ENCODE measurements around the gene FHOD3.

Gene FHOD3

DNA sequence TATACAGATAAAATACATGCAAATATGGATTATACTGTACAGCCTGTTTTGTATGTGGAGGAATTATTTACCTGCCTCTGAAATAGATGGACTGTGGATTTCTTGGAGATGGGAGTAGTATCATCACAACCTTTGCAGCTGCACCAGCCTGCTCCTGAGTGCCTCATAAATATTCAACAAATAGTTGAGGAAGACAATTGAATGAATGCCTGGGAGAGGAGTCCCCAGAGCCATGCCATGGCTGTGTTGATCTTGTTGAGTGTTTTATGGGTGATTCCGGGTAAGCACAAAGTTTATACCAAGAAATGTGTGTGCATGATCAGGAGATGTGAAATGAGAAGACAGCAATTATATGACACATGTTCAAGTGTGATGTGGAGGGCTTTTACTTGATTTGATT is 225.0 kb downstream of the FHOD3 start:
- DNase-seq (ENCODE audit: low spot score), result no peak

DNA sequence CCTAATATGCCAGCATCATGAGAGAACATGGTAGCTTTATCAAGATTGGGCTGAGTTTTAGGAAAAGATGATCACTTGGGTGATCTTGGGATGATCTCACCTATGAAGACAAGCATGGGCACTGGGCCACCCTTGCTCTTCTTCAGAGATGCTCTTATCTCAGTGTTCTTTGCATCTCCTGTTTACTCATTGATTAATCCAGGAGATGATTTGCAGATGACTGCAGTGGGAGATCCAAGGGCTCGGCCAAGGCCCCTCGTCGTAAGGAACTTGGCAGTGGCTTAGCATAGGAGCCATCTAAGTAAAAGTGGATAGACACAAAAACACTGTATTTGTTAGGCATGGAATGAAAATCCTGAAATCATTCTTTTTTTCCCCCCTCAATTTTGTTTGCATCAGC is 228.4 kb downstream of the FHOD3 start:
- DNase-seq (ENCODE audit: low spot score), result no peak

DNA sequence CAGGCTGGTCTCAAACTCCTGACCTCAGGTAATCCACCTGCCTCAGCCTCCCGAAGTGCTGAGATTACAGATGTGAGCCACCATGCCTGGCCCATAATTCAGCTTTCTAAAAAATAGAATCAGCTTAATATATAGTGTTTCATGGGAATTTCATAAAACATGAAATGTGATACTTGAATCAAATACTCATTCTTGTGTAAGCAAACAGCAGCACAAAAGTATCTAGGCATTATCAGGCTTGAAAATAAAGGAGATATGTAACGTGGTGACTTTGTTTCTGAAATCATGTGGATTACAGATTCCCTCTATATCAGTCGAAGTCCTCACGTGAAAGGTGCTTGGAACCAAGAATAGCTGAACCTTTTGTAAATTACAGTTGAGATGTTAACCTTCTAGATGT is 229.1 kb downstream of the FHOD3 start:
- DNase-seq (ENCODE audit: low spot score), result no peak

GRCh38 chr18:36527051-36527450 is 229.5 kb downstream of the FHOD3 start:
- no peak for DNase-seq (ENCODE audit: low spot score)

- DNase-seq (ENCODE audit: low spot score), result no peak
Observed at GRCh38 chr18:36527740-36528455, 230.4 kb downstream of the FHOD3 start.

GRCh38 chr18:36529747-36530146 is 232.2 kb downstream of the FHOD3 start:
- no peak for DNase-seq (ENCODE audit: low spot score)

DNA sequence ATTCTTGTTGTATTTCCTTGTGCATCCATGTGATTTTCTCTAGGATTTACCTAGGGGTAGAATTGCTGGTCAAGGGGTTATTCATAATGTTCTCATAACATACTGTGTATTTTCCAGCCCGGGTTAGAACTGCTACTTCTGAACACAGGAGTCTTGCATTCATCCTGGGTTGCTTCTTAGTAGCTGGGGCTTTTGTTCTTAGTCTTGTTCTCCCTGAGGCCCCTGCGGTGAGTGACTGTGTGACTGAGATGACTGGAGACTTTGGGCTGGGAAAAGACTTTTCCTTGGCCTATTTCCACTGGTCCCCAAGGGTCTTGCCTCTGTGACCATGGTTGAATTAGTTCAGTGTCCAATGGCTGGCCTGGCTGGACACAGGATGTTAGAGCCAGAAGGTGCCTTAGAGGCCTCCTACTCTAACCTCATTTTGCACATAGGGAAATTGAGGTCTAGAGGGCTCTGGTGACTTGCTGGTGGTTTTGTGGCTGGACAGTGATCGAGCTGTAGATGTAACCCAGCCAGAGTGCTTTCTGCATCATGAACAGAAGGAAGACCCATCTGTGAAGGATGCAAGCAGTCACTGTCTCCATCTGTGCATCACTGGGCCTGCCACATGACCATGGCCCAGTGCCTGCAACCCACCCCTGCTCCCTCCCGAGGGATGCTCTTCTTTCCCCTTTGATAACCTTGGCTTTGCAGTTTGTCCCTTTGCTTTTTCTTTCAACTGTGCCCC is 233.3 kb downstream of the FHOD3 start:
- no peak for DNase-seq (ENCODE audit: low spot score)

DNA sequence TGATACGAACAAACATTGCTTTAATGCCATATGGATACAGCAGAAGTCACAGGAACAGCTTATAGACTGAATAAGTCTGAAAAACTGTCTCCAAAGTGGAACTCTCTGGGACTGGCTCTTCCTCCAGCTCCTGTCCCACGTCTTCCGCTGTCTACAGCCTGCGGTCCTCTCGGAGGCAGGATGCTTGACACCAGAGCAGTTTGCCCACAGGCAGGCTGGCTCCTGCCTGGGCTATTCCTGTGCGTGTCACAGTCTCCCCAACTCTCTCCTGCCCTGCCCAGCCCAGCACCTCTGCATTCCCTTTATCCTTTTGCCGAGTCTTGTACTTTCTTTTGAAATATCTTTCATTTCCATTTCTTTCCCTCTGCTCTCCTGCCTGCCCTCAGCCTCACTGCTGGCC is 234.1 kb downstream of the FHOD3 start:
- DNase-seq (ENCODE audit: low spot score), result no peak

- peak; percentile 83 for DNase-seq (ENCODE audit: low spot score)
Observed at GRCh38 chr18:36532394-36532793, 234.9 kb downstream of the FHOD3 start.

DNA sequence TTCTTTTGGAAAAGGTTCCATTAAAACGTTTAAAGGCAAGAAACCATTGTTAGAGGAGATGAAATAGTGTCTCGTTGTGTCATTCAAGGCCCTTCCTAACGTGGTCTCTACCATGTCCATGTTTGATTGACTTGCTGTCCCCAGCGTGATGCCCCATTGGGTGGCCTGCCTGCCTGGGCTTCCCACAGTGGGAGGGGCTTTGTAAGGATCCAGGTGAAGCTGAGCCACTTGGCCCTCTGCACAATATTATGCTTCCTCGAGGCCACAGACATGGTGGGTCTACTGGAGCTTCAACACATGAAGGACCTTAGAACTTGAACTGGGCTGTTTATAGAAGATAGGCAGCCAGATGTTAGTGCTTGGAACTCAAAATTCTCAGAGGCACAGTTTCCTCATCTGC is 235.3 kb downstream of the FHOD3 start:
- DNase-seq (ENCODE audit: low spot score), result no peak

DNA sequence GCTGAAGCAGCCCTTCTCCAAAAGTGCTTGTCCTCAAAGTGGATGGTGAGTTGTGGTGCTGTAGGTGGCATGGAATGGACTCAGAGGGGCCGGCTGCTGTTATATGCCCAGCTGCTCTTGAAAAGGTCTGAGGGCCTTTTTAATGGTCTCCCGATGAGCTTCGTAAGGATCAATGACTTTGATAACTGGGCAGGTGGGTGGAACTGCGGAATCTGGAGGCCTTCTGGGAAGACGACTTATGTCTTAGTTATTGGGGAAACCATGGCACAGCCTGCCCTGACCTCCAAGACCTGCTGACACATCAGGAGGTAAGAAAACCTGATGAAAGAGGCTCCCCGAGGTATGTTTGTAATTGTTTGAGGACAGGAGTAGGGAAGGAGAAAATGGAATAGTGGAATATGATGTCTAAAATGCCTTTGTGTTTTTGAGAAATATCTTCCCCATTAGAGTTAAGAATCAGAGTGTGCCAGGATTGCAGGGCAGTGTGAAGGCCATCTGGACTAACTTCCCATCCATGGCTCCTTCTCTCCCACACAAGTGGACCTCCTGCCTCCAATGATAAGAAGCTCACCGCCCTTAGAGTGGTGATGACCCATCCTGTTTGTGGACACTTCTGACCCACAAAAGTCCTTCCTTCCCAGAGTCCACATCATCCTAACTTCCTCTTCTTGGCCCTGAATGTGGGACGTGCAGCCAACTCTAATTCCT is 236.1 kb downstream of the FHOD3 start:
- no peak for DNase-seq (ENCODE audit: low spot score)

GRCh38 chr18:36534154-36534688 is 236.7 kb downstream of the FHOD3 start:
- no peak for DNase-seq (ENCODE audit: low spot score)

DNA sequence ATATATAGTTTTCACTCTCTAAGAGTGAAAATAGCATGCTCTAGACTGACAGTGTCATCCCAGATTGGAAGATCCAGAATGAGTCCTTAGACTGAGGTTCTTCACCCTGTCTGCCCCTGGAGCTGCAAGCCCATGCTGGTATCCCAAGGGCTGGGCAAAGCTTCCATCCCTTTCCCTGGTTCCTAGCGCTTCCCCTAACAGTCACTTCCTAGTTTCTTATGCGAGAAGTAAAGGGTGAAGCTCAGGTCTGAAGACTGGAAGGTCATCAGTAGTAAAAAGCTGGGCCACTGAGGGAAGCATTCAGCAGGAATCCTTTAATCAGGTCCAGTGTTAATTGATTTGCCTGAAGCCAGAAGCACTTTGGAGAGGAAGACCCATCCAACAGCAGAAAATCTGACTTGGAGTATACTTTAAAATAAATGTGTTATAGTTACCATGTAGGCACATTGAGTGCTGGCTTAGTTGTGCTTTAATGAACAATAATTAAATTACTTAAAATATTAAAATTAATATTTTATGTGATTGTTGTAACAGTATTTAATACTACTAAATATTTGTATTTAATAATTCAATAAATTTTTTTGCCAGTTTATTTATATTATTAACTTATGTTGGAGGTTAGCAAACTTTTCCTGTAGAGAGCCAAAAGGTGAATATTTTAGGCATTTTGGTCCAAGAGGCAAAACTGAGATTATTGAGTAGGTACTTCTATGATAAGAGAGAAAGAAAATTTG is 237.9 kb downstream of the FHOD3 start:
- no peak for DNase-seq (ENCODE audit: low spot score)

DNA sequence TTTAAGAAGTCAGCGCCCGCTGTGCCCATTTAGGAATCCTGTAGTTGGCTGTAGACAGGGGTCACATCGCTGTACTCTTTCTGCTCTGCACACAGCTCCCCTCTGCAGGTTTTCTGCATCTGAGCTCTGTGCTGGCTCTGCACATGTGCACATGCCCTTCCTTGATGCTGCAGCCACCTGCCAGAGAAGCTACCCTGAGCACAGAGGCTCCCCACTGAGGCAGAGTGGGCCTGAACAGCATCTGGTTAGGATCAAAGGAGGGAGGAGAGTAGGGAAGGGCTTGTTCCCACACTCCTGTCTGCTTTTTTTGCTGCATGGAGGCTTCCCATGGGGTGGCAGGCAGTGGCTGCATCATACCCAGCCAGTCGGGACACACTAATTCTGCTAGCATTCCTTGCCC is 238.9 kb downstream of the FHOD3 start:
- no peak for DNase-seq (ENCODE audit: low spot score)

- no peak for DNase-seq (ENCODE audit: low spot score)
Observed at GRCh38 chr18:36537289-36537688, 239.8 kb downstream of the FHOD3 start.

DNA sequence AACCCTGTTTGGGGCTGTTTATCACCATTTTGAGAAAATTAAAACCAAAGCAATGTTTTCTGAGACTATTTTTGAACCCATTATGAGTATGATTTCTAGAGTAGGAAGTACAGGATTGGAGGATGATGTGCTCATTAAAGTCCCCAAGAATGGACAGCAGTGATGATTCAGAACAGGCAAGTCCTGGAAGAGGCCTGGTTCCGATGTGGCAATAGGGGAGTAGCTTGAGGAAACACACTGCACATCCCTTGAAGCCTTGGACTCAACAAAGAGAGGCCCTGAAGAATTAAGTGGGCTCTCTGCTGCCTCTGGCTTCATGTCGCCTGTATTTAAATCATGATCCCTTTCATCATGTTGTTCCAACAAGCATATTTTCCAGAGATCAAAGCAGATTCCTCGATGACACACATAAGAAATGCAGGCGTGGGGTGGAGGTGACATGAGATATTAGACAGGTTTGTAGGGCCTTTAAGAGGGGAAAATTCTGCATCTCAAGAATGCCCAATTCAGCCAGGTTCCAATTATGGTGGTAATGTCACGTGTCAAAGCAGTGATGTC is 242.2 kb downstream of the FHOD3 start:
- DNase-seq (ENCODE audit: low spot score), result peak; percentile 34

DNA sequence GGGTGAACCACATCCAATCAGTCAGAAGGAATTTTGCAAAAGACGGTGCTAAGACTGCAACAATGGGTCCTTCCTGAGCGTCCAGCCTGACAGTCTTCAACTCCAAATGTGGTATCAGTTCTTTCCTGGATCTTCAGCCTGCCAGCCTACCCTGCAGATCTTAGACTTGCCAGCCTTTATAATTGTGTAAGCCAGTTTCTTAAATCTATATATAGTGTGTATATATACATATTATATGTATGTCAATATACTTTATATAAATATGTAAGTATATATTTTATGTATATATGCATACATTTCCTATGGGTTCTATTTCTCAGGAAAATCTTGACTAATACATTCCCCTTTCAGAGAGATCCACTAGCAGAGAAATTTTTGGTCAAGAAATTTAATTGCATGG is 245.5 kb downstream of the FHOD3 start:
- no peak for DNase-seq (ENCODE audit: low spot score)

DNA sequence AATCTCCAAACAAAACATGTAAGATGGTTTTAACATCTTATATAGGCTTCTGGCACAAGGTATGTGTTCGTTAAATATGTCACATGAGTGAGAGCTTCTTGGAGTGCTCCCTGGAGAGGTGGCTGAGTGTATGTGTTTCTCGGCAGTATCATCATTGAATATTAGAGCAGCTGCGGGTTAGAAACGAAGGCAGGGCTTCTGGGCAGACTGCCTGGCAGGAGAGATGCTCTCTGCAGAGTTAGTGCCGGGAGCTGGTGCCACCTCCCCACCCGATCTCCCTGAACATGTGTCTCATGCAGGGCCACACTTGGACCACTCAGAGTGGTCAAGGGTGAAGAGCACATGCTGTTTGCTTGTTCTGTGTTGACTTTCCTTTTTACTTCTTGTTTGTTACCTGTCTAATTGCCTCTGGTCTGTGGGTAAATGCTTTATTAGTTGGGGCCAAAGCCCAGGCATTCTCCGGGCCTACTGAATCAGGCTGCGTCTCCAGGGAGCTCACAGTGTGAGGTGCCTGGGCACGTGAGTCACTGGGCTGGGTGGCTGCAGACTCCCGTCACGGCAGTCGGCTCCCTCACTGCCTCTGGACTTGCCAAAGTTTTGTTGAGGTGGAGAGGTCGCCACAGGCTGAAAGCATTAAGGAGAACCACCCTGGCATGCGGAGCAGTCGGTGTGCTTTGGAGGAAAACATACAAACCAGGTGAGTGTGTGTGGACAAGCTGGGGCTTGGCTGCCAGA is 246.6 kb downstream of the FHOD3 start:
- DNase-seq (ENCODE audit: low spot score), result peak; percentile 13

DNA sequence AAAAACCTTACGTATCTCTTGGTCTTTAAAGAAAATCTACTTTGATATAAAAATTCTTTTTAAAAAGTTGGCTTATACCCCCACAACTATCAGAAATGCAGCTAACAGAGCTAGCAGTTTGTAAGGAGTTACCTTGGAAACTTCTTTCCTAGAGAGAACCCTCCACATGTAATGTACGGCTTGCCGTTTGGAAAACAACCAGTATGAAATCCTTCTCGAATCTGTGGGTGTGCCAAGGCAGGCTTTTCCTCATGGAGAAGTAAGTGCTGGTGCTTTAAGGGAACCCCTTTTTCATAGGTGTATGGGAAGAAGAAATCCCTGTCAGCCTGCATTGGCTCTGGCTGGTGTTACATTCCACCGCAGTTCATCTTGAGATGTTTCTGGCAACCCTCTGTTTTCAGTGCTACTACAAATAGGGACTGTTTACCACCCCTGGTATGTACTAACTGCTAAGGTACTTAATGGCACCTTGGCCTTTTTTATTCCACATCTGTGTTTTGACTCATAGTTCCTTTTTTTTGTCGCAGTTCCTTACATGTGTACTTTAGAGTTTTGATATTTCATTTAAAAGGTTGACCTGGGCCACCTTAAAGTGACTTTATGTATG is 248.4 kb downstream of the FHOD3 start:
- no peak for DNase-seq (ENCODE audit: low spot score)

DNA sequence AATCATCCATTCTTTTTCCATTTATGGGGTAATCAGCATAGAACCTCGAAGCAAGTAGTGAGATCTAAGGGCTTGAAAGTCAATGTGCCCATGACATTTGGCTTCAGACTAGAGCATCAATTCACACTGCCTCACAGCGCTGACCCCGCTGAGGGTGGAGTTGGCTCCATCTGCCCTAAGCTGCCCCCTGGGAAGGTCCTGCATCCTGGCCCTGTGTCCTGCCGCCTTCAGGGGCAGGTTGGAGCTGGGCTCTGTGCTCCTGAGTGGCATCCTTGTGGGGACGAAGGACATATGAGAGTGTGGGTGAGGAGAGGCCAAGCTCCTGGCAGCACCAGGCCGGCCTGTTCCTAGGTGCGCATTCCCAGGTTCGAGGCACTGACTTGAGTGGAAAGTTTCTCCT is 249.4 kb downstream of the FHOD3 start:
- DNase-seq (ENCODE audit: low spot score), result no peak

GRCh38 chr18:36547544-36547943 is 250.0 kb downstream of the FHOD3 start:
- no peak for DNase-seq (ENCODE audit: low spot score)

All from GM03348 (cell line).